Purkinje cell (primary cell): ENCODE data around the gene CHRNA1. TPM values are rescaled to one million over a fixed set of nuclear protein-coding genes. Genes with fewer than 3 reads are reported as not detected.

ENCODE experiments used
- polyA plus RNA-seq: library from polyadenylated mRNA; unstranded; fragments of >200 nt; fragmentation: Nextera tagmentation; gene quantifications from 2 replicates; pipeline ENCODE4 v1.2.1, GENCODE V29; 2014

CHRNA1 gene
- polyA plus RNA-seq, result 2.0 TPM in 1 of 2 replicates, not detected in the other

GRCh38 chr2:174764280-174765255 is at the start of gene CHRNA1:
Gene CHRNA1 (minus strand): TSS chr2:174764472. CDS start chr2:174764394, 78 bp downstream.

Other genes starting within 250 kb of the CHRNA1 start
- 1.7 and 2.8 TPM in 2 replicates for gene WIPF1, start 166.7 kb downstream of the CHRNA1 start, polyA plus RNA-seq
- 2,135 and 2,644 TPM in 2 replicates for gene CHN1, start 240.9 kb upstream of the CHRNA1 start, polyA plus RNA-seq